ENCODE measurements around the gene RELN.

The RELN gene

GRCh38 chr7:103773726-103774125 lies 215.7 kb downstream of the RELN start:
- no peak overlapping the region for H3K4me3 ChIP-seq (ENCODE audit: low read depth, low read length)
- TF ChIP-seq CTCF (IDR thresholded peaks at IDR 0.05; ENCODE audit: low read depth, low read length), result no peak

GRCh38 chr7:103772171-103772773 lies 217.2 kb downstream of the RELN start:
- TF ChIP-seq CTCF (IDR thresholded peaks at IDR 0.05; ENCODE audit: low read depth, low read length), result no peak

GRCh38 chr7:103771294-103771693 lies 218.2 kb downstream of the RELN start:
- H3K4me3 ChIP-seq (ENCODE audit: low read depth, low read length), result no peak overlapping the region
- no peak for TF ChIP-seq CTCF (IDR thresholded peaks at IDR 0.05; ENCODE audit: low read depth, low read length)

More at GRCh38 chr7:103772171-103772773, 217.2 kb downstream of the RELN start:
- H3K4me3 ChIP-seq (ENCODE audit: low read depth, low read length), result no peak overlapping the region

- H3K4me3 ChIP-seq (ENCODE audit: low read depth, low read length), result no peak overlapping the region
- TF ChIP-seq CTCF (IDR thresholded peaks at IDR 0.05; ENCODE audit: low read depth, low read length), result no peak
Measured at GRCh38 chr7:103766660-103767059, 222.8 kb downstream of the RELN start.

GRCh38 chr7:103765901-103766300 lies 223.6 kb downstream of the RELN start:
- no peak for TF ChIP-seq CTCF (IDR thresholded peaks at IDR 0.05; ENCODE audit: low read depth, low read length)
- H3K4me3 ChIP-seq (ENCODE audit: low read depth, low read length), result no peak overlapping the region

- no peak overlapping the region for H3K4me3 ChIP-seq (ENCODE audit: low read depth, low read length)
- TF ChIP-seq CTCF (IDR thresholded peaks at IDR 0.05; ENCODE audit: low read depth, low read length), result no peak
Measured at GRCh38 chr7:103764901-103765300, 224.6 kb downstream of the RELN start.

GRCh38 chr7:103762877-103763276 lies 226.6 kb downstream of the RELN start:
- H3K4me3 ChIP-seq (ENCODE audit: low read depth, low read length), result no peak overlapping the region
- no peak for TF ChIP-seq CTCF (IDR thresholded peaks at IDR 0.05; ENCODE audit: low read depth, low read length)
